ENCODE measurements around the gene YIF1A.
"Not testable (repeated sequence)": the region's sequence is repeated elsewhere in the genome, so short reads cannot be mapped to it uniquely, and the experiment has no call there.

The YIF1A gene

GRCh38 chr11:66322732-66323427 is 33.9 kb upstream of the YIF1A start:
- Histone ChIP-seq H3K4me2 (ENCODE audit: insufficient read depth, low read length) (no peak overlapping the region), H2AFZ (ENCODE audit: low read depth, low read length) (no peak overlapping the region), H3K27me3 (ENCODE audit: insufficient read depth, low read length, poor library complexity) (no peaks in the 10 kb centered on the region), H3K4me1 (ENCODE audit: insufficient read depth, low read length) (peaks cover 44% of the 10 kb centered on the region), H3K9me3 (ENCODE audit: insufficient read depth, low read length, severe bottlenecking) (no peaks in the 10 kb centered on the region), H3K27ac (ENCODE audit: low read length) (no peak overlapping the region), H3K4me3 (ENCODE audit: low read depth in 1 of 2, low read length in 2 of 2) (no peak overlapping the region), H3K79me2 (ENCODE audit: insufficient read depth, low read length) (no peaks in the 10 kb centered on the region), H3K9ac (ENCODE audit: low read depth, low read length) (no peak overlapping the region), H4K20me1 (ENCODE audit: insufficient read depth, low read length) (peaks cover 2% of the 10 kb centered on the region; the same call in 1 of the 2 replicates), H3K36me3 (ENCODE audit: insufficient read depth, low read length) (no peaks in the 10 kb centered on the region)
- no peak for DNase-seq
- no peak for ATAC-seq (ENCODE audit: insufficient read depth, low read depth)
- no peak for TF ChIP-seq CTCF (IDR thresholded peaks at IDR 0.05; ENCODE audit: borderline replicate concordance, extremely low read depth, low read length, poor library complexity, severe bottlenecking)

- Histone ChIP-seq H3K79me2 (ENCODE audit: insufficient read depth, low read length) (no peaks in the 10 kb centered on the region), H3K4me2 (ENCODE audit: insufficient read depth, low read length) (no peak overlapping the region), H4K20me1 (ENCODE audit: insufficient read depth, low read length) (0 out of 2 replicates have a peak, but pooled peaks cover 2% of the 10 kb centered on the region), H3K27ac (ENCODE audit: low read length) (no peak overlapping the region), H3K9me3 (ENCODE audit: insufficient read depth, low read length, severe bottlenecking) (no peaks in the 10 kb centered on the region), H3K4me3 (ENCODE audit: low read depth in 1 of 2, low read length in 2 of 2) (no peak overlapping the region), H3K4me1 (ENCODE audit: insufficient read depth, low read length) (peaks cover 44% of the 10 kb centered on the region), H2AFZ (ENCODE audit: low read depth, low read length) (no peak overlapping the region), H3K27me3 (ENCODE audit: insufficient read depth, low read length, poor library complexity) (no peaks in the 10 kb centered on the region), H3K9ac (ENCODE audit: low read depth, low read length) (no peak overlapping the region), H3K36me3 (ENCODE audit: insufficient read depth, low read length) (no peaks in the 10 kb centered on the region)
- ATAC-seq (ENCODE audit: insufficient read depth, low read depth) (no peak), DNase-seq (no peak)
- TF ChIP-seq EZH2 (IDR thresholded peaks at IDR 0.05; ENCODE audit: borderline replicate concordance, low read depth, low read length, severe bottlenecking) (no peak), CTCF (IDR thresholded peaks at IDR 0.05; ENCODE audit: borderline replicate concordance, extremely low read depth, low read length, poor library complexity, severe bottlenecking) (no peak)
Measured at GRCh38 chr11:66321606-66322005, 32.7 kb upstream of the YIF1A start.

- H3K4me3 ChIP-seq (ENCODE audit: low read depth in 1 of 2, low read length in 2 of 2); H3K27ac ChIP-seq (ENCODE audit: low read length); H2AFZ ChIP-seq (ENCODE audit: low read depth, low read length); H3K4me2 ChIP-seq (ENCODE audit: insufficient read depth, low read length); H4K20me1 ChIP-seq (ENCODE audit: insufficient read depth, low read length); H3K9me3 ChIP-seq (ENCODE audit: insufficient read depth, low read length, severe bottlenecking); ATAC-seq (ENCODE audit: insufficient read depth, low read depth); H3K36me3 ChIP-seq (ENCODE audit: insufficient read depth, low read length); H3K79me2 ChIP-seq (ENCODE audit: insufficient read depth, low read length); H3K9ac ChIP-seq (ENCODE audit: low read depth, low read length); H3K27me3 ChIP-seq (ENCODE audit: insufficient read depth, low read length, poor library complexity); DNase-seq: not testable (repeated sequence)
- H3K4me1 ChIP-seq (ENCODE audit: insufficient read depth, low read length), result peaks cover 42% of the 10 kb centered on the region
Measured at GRCh38 chr11:66320748-66321147, 31.8 kb upstream of the YIF1A start.

GRCh38 chr11:66320289-66320688 is 31.3 kb upstream of the YIF1A start:
- not testable (repeated sequence) for H3K79me2 ChIP-seq (ENCODE audit: insufficient read depth, low read length); H3K9ac ChIP-seq (ENCODE audit: low read depth, low read length); H3K27me3 ChIP-seq (ENCODE audit: insufficient read depth, low read length, poor library complexity); H4K20me1 ChIP-seq (ENCODE audit: insufficient read depth, low read length); H3K9me3 ChIP-seq (ENCODE audit: insufficient read depth, low read length, severe bottlenecking); DNase-seq; H3K4me3 ChIP-seq (ENCODE audit: low read depth in 1 of 2, low read length in 2 of 2); H3K4me2 ChIP-seq (ENCODE audit: insufficient read depth, low read length); H3K36me3 ChIP-seq (ENCODE audit: insufficient read depth, low read length); H3K27ac ChIP-seq (ENCODE audit: low read length); H2AFZ ChIP-seq (ENCODE audit: low read depth, low read length); ATAC-seq (ENCODE audit: insufficient read depth, low read depth)
- peaks cover 37% of the 10 kb centered on the region for H3K4me1 ChIP-seq (ENCODE audit: insufficient read depth, low read length)

Data from DND-41 (cell line).